ENCODE measurements around the gene AOAH.

AOAH gene

DNA sequence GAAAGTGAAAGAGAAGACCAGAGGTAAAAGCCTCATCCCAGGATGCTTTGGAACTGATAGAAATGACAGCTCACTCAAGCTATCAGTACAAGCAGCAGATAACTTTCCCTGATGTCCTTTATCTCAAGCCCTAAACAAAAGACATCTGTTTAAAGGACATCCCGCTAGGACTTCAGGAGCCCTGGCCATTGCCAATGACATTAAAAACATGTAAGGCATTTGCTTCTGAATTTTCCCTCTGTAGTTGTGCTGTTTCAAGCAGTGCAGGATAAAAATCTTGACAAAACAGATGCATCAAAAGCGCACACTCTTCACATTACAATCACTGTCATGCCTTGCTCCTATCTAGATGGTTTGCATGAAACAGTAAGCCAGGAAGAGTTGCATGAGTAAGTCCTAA, 159.8 kb downstream of the AOAH start:
- H3K4me3 ChIP-seq (ENCODE audit: low read depth in 1 of 2, low read length in 2 of 2): no peak overlapping the region
- no peak overlapping the region for H2AFZ ChIP-seq (ENCODE audit: low read depth, low read length)
- no peak overlapping the region for H3K9ac ChIP-seq (ENCODE audit: low read depth, low read length)
- peaks cover 17% of the 10 kb centered on the region for H3K4me1 ChIP-seq (ENCODE audit: insufficient read depth, low read length)
- H4K20me1 ChIP-seq (ENCODE audit: insufficient read depth, low read length): no peaks in the 10 kb centered on the region
- H3K27me3 ChIP-seq (ENCODE audit: insufficient read depth, low read length, poor library complexity): no peaks in the 10 kb centered on the region
- no peak overlapping the region for H3K4me2 ChIP-seq (ENCODE audit: insufficient read depth, low read length)
- H3K9me3 ChIP-seq (ENCODE audit: insufficient read depth, low read length, severe bottlenecking): no peaks in the 10 kb centered on the region
- no peaks in the 10 kb centered on the region for H3K79me2 ChIP-seq (ENCODE audit: insufficient read depth, low read length)
- ATAC-seq (ENCODE audit: insufficient read depth, low read depth) (no peak), DNase-seq (no peak)
- TF ChIP-seq, protein P1, sequence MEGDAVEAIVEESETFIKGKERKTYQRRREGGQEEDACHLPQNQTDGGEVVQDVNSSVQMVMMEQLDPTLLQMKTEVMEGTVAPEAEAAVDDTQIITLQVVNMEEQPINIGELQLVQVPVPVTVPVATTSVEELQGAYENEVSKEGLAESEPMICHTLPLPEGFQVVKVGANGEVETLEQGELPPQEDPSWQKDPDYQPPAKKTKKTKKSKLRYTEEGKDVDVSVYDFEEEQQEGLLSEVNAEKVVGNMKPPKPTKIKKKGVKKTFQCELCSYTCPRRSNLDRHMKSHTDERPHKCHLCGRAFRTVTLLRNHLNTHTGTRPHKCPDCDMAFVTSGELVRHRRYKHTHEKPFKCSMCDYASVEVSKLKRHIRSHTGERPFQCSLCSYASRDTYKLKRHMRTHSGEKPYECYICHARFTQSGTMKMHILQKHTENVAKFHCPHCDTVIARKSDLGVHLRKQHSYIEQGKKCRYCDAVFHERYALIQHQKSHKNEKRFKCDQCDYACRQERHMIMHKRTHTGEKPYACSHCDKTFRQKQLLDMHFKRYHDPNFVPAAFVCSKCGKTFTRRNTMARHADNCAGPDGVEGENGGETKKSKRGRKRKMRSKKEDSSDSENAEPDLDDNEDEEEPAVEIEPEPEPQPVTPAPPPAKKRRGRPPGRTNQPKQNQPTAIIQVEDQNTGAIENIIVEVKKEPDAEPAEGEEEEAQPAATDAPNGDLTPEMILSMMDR (IDR thresholded peaks at IDR 0.05; ENCODE audit: borderline replicate concordance, extremely low read depth, low read length, poor library complexity, severe bottlenecking): no peak
- TF ChIP-seq EZH2 (IDR thresholded peaks at IDR 0.05; ENCODE audit: borderline replicate concordance, low read depth, low read length, severe bottlenecking): no peak
- H3K36me3 ChIP-seq (ENCODE audit: insufficient read depth, low read length): no peaks in the 10 kb centered on the region
- no peak overlapping the region for H3K27ac ChIP-seq (ENCODE audit: low read length)

DNA sequence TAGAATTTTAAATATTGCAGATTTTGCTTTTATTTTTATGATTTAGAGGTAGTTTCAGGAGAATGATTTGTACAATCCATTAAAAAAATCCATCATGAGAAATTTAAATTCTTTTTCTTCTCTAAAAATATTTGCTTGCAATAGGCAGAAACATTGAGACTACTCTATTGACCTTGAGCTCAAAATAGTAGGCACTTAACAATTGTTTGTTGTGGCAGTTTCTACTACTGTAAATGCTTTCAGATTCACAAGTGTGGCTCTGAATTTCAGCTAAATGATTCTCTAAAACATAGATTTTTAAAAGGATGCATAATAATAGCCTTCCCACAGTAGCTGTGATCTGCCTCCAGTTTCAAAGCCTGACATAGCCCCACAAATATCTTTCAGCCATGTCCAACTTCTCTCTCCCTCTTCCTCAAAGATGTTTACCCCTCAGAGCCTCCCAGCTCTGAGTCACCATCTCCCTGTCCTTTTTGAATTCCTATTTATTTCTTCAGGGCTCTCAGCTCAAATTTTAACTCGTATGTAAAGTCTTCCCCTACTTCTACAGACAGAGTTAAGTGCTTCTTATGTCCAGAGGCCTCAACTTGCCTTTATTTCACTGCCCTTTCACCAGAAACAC, 160.5 kb downstream of the AOAH start:
- H4K20me1 ChIP-seq (ENCODE audit: insufficient read depth, low read length): no peaks in the 10 kb centered on the region
- H3K36me3 ChIP-seq (ENCODE audit: insufficient read depth, low read length): no peaks in the 10 kb centered on the region
- no peak overlapping the region for H3K27ac ChIP-seq (ENCODE audit: low read length)
- H3K27me3 ChIP-seq (ENCODE audit: insufficient read depth, low read length, poor library complexity): no peaks in the 10 kb centered on the region
- no peak overlapping the region for H3K4me3 ChIP-seq (ENCODE audit: low read depth in 1 of 2, low read length in 2 of 2)
- H3K9me3 ChIP-seq (ENCODE audit: insufficient read depth, low read length, severe bottlenecking): no peaks in the 10 kb centered on the region
- no peak overlapping the region for H3K4me2 ChIP-seq (ENCODE audit: insufficient read depth, low read length)
- TF ChIP-seq, protein P1 (IDR thresholded peaks at IDR 0.05; ENCODE audit: borderline replicate concordance, extremely low read depth, low read length, poor library complexity, severe bottlenecking): no peak
- no peak for TF ChIP-seq EZH2 (IDR thresholded peaks at IDR 0.05; ENCODE audit: borderline replicate concordance, low read depth, low read length, severe bottlenecking)
- no peaks in the 10 kb centered on the region for H3K79me2 ChIP-seq (ENCODE audit: insufficient read depth, low read length)
- no peak overlapping the region for H2AFZ ChIP-seq (ENCODE audit: low read depth, low read length)
- no peak for ATAC-seq (ENCODE audit: insufficient read depth, low read depth)
- H3K4me1 ChIP-seq (ENCODE audit: insufficient read depth, low read length): peaks cover 11% of the 10 kb centered on the region
- no peak overlapping the region for H3K9ac ChIP-seq (ENCODE audit: low read depth, low read length)
- DNase-seq: no peak

DNA sequence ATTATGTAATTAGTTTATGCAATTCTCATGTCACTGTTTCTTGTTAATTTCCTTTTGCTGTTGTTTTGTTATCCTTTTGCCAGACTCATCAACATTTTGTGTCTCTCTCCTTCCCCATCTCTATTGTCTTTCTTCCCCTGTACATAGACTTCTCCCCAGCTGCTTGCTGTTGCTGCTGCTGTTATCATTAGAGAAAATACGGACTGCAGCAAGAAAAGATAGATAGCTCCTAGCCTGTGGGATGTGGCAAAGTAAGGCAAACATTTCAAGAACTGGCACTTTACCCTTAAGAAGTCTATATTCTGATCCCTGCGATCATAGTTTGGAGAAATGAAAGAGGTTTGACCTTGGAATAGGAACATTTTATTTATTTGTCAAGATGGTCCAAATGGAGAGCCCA, 162.2 kb downstream of the AOAH start:
- H3K27me3 ChIP-seq (ENCODE audit: insufficient read depth, low read length, poor library complexity): no peaks in the 10 kb centered on the region
- H4K20me1 ChIP-seq (ENCODE audit: insufficient read depth, low read length): no peaks in the 10 kb centered on the region
- TF ChIP-seq, protein P1 (IDR thresholded peaks at IDR 0.05; ENCODE audit: borderline replicate concordance, extremely low read depth, low read length, poor library complexity, severe bottlenecking): no peak
- no peak for TF ChIP-seq EZH2 (IDR thresholded peaks at IDR 0.05; ENCODE audit: borderline replicate concordance, low read depth, low read length, severe bottlenecking)
- H3K4me1 ChIP-seq (ENCODE audit: insufficient read depth, low read length): 0 out of 2 replicates have a peak, but pooled peaks cover 3% of the 10 kb centered on the region
- H3K79me2 ChIP-seq (ENCODE audit: insufficient read depth, low read length): no peaks in the 10 kb centered on the region
- no peak overlapping the region for H3K27ac ChIP-seq (ENCODE audit: low read length)
- H2AFZ ChIP-seq (ENCODE audit: low read depth, low read length): no peak overlapping the region
- H3K4me2 ChIP-seq (ENCODE audit: insufficient read depth, low read length): no peak overlapping the region
- ATAC-seq (ENCODE audit: insufficient read depth, low read depth) (no peak), DNase-seq (no peak)
- no peaks in the 10 kb centered on the region for H3K36me3 ChIP-seq (ENCODE audit: insufficient read depth, low read length)
- H3K9ac ChIP-seq (ENCODE audit: low read depth, low read length): no peak overlapping the region
- H3K4me3 ChIP-seq (ENCODE audit: low read depth in 1 of 2, low read length in 2 of 2): no peak overlapping the region
- H3K9me3 ChIP-seq (ENCODE audit: insufficient read depth, low read length, severe bottlenecking): no peaks in the 10 kb centered on the region

Data from DND-41 (cell line).